Measurements from ENCODE around the gene DIP2C.
"Not testable (repeated sequence)": the region's sequence is repeated elsewhere in the genome, so short reads cannot be mapped to it uniquely, and the experiment has no call there.

Gene DIP2C

DNA sequence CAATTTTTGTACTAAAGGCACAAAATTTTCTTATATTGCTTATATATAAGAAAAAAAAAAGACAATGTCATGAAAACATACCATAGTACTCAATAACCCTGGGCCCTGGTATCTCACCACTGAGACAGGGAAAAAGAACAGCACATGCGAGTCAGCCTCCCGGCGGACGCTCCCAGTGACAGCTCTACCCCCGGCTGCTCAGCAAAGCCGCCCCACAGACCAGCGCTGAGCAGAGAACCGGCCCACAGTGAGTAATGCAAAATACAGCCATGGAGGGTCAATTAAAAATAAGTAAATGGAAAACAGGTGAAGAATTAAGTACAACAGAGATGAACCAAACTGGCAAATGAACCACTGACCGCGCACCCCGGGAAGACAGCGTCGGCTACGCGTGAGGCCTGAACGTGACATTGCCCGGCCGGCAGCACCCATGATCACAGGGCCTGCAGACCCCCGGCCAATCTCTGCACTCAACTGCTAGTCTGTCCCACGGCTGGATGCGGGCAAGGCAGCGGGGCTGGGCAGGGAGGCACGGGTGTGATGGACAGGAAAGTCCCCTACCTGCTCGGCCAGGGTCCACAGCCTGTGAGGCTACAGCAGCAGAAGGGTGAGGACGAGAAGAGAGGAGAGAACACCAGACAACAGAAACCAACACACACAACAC lies 378.4 kb downstream of the DIP2C start:
- no peak for DNase-seq

DNA sequence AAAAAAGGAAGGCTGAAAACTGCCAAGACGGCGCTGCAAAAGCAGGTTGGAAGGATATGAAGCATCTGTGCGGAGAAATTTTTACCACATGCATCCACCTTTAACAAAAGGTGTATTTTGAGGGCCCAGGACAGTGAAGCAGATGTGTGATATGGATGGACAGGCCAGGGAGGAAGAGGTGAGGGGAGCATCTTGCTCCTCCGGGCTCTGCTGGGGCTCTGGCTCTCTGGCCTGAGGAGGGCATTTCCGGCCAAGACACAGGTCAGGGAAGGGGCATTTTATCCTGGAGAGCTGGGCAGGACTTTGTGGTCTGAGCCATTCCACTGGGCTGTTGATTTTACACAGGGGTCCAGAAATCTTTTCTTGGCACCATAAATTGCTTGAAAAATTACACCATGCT lies 379.1 kb downstream of the DIP2C start:
- no peak for DNase-seq

DNA sequence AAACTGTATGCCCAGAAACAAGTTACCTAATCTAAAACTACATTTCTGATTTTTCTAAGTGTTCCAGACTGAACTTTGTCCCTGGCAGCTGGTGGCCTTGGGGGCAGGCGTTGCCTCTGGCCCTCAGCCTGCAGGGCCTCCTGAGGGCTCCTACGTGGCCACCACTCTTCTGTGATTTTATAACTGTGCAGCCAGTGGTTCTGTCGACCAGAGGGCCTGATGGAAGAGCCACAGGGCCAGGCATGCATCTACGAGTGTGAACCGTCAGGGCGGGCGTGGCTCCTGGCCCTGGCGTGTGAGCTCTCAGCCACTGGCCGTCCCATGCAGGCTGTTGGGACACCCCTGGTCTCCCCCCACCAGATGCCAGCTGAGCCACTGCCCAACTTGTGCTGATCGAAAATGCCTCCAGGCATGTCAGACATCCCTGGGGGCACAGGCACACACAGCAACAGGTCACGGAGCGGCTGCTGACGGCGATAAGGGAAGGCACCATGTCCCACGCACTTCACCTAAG lies 380.8 kb downstream of the DIP2C start:
- DNase-seq, result no peak

DNA sequence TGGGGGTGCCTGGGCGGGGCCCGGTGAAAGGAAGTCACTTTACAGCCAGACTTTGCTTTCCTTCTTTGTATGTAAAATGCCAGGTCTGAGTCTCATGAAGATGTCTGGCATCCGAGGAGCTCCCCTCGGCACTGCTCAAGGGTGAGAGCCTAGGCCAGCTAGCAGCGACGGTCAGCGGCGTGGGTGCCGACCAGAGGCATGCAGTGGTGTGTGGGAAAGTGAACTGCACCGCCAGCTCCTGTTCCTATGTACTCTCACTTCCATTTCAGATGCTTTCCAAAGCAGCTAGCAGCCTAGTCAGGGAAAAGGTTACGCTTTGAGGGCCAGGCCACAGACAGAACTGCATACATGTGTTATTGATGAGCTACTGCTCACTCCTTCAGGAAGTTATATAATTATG lies 381.4 kb downstream of the DIP2C start:
- DNase-seq, result no peak

DNA sequence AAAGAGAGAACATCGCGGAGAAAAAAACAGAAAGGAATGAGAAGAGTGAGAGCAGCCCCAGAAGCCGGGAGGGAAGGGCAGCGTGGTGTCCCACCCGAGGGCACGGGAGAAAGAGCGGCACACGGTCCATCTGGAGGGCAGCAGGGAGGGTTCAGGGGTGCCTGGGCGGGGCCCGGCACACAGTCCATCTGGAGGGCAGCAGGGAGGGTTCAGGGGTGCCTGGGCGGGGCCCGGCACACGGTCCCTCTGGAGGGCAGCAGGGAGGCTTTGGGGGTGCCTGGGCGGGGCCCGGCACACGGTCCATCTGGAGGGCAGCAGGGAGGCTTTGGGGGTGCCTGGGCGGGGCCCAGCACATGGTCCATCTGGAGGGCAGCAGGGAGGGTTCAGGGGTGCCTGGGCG lies 381.8 kb downstream of the DIP2C start:
- DNase-seq, result no peak

DNA sequence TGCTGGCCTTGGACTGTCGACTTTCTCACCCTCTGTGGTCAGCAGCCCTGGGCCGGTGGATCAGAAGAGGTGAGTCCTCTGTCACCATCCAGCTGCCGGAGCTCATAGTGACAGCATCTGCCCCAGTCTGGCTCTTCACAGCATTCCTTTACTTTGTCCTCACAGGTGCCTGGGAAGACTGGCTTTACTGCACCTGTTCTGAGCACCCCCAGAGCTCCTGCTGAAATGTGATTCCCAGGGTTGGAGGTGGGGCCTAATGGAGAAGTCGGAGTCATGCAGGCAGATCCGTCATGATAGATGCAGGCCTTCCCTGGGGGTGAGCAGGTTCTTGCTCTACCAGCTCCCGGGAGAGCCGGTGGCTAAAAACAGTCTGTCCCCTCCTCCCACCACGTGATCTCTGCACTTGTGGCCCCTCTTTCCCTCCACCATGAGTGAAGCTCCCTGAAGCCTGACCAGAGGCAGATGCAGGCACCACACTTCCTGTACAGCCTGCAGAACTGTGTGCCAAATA lies 382.7 kb downstream of the DIP2C start:
- no peak for DNase-seq

DNA sequence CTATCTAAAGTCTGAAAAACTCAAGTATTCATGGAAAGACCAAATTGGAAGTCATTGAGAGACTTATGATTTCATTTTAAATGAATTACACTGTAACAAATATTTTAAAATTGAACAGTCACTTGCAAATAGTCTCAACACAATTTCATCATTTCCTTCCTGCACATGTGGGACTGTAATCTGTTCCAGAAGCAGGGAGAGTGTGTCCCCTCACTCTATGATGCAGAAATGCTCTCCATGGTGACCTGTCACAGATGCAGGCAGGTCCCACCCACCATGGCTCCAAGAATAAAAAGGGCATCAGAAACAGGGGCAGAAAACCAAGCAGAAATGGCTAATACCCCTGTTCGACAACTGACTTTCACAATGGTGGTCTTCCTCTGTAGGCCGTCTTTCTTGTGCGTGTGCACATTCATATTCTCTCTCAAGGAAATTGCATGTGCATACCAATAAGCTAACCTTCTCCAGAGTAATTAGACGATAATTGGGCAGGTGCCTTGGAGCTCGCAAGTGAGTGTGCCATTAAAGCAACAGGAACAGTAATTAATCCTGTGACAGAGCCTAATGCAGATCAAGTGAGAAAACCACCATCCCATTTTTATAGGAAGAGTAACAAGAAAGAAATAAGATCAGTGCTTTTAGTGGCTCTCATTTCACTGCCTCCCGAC lies 383.3 kb downstream of the DIP2C start:
- DNase-seq, result no peak

DNA sequence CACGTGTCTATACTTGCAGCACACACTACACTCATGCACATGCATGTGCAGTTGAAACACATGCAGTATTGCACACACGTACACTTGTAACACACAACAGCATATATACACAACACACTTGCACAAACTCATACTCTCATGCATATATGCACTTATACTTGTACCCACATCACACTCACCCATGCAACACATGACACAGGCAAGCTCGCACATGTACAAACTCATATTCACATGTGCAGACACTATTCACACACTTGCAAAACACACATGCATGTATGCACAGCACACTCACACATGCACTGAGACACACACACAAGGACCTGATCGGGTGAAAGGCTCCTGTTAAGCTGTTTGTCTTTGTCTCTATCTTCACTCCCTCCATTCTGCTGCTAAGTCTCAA lies 384.4 kb downstream of the DIP2C start:
- no peak for DNase-seq

DNA sequence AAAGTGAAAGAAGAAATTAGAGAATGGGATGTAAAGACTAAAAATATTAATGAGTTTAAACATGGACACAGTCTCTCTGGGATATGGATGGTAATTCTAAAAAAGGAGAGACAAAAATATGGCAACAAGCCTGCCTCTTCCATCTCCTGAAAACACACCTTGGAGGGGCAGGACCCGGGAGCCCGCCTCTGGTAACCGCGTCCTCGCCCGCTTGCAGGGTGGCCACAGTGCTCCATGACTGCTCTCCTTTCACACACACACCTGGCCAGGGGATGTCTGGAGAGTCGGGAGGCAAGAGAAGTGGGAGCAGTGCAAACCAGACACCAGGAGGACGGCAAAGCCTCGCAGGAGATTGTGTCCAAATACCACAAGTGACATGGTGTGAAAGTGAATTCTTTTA lies 387.9 kb downstream of the DIP2C start:
- DNase-seq, result no peak

DNA sequence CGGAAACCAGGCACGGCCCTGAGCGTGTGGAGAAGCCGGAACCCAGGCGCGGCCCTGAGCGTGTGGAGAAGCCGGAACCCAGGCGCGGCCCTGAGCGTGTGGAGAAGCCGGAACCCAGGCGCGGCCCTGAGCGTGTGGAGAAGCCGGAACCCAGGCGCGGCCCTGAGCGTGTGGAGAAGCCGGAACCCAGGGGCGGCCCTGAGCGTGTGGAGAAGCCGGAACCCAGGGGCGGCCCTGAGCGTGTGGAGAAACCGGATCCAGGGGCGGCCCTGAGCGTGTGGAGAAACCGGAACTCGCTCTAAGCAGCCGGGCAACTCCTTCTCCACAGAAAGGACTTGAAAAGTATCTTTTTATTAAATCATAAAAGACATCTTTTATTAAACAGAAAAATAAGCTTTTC lies 388.9 kb downstream of the DIP2C start:
- not testable (repeated sequence) for DNase-seq

DNA sequence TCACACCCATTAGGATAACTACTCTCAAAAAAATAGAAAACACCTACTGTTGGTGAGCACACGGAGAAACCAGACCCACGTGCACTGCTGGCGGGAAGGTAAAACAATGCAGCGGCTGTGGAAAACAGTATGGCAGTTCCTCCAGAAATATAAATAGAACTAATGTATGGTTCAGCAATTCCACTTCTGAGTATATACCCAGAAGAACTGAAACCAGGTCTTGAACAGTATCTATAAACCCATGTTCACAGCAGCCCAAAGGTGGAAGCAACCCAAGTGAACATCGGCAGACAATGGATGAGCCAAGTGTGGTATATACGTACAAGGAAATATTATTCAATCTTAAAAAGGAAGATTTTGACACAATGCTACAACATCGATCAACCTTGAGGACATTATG lies 389.5 kb downstream of the DIP2C start:
- DNase-seq, result no peak

DNA sequence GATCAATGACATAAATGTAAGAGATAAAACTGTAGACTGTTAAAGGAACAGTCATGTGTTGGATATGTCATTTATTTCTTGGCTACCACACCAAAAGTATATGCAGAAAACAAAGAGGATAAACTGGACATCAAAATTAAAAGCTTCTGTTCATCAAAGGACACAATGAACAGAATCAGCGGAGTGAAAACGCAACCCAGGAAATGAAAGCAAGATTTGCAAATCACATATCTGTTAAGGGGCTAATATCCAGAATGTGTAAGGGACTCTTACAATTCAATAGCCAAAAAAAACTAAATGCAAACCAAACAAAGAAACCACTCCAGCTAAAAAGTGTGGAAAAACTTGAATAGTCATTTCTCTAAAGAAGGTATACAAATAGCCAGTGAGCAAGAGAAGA lies 390.0 kb downstream of the DIP2C start:
- no peak for DNase-seq

DNA sequence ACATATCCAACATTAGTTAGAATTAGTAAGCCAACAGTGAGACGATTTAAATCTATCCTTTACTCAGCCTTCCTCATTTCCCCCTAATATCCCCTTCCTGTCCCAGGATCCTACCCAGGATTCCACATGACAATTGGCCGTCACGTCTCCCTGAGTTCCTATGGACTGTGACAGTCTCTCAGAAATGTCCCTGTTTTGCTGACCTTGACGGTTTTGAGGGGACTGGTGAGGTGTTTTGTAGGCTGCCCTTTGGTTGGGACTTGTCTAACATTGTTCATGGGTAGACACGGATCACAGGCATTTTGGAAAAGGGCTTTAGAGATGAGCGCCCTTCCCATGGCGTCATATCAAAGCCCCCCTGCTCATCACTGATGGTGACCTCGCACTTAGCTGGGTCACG lies 391.4 kb downstream of the DIP2C start:
- no peak for DNase-seq

DNA sequence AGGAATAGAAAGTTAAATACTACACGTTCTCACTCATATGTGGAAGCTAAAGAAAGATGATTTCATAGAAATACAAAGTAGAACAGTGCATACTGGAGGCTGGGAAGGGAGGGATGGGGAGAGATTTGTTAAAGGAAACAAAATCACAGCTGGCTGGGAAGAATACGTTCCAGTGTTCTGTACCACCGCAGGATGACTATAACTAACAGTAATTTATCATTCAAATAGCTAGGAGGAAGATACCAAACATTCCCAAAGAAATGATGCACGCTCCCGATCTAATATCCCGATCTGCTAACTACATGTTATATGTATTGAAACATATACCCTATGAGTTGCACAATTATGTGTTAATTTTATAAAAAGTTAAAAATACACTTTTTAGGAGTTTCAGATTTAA lies 391.9 kb downstream of the DIP2C start:
- DNase-seq, result no peak

DNA sequence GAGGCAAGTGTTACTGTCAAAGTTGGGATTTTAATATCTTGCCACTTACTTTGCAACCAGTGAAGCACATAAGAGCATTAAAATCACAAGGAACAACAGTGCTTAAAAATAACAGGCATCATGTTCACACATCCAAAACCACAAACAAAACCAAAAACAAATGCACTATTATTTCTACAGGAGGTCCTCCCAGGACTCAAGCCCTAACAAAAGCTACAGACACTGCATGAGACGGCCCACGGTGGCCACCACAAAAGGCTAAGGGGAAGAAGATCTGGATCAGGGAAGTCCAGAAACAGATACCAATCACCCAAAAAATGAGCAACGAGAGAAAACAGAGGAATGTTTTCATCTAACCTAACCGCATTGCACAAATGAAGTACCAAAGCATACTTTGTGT lies 395.8 kb downstream of the DIP2C start:
- no peak for DNase-seq

DNA sequence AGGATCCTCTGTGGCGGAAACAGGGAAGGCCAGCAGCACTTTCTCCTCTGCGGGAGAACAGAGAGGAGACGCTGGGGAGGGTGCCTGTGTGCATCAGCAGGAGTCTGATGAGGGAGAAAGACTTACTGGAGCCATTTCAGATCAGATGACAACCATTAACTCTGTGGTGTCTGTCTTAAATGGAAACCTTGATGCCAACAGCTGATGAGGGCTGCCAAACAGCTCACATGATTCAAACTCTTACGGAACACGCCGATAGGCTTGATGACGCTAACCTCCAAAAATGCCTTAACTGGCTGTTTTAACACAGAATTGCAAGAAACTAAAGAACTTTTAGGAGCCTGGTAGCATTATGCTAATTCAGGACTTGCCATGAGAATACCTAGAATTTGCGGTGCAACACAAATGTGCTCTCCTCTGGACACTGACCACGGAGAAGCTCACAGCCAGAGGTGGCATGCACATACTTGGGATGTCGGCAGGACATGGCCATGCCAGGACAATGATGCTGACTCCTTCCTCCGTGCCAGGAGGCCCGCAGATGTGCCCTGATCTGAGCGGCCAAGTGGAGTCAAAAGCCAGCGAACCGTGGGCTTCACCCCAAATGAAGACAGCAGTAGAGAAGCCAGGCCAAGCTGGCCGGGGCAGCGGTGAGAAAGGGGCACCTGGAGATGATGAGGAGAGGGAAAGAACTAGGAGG lies 399.3 kb downstream of the DIP2C start:
- DNase-seq, result no peak

DNA sequence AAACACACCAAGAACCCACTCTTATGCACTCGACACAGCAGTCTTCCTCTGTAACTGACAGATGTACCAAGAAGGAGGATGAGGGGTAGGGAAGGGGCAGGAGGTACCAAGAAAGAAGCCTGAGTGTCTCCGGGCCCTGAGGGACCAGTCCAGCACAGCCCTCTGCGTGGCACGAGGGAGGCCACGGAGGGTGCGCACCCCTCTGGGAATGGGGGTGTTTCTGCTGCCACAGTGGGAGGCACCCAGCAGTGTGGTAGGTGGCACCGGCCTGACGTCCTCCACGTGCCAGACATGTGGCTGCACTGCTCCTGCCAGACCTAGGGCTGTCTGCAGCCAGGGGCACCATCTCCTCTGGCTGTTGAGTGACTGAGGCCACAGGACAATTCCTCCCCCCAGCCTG lies 399.9 kb downstream of the DIP2C start:
- DNase-seq, result no peak

DNA sequence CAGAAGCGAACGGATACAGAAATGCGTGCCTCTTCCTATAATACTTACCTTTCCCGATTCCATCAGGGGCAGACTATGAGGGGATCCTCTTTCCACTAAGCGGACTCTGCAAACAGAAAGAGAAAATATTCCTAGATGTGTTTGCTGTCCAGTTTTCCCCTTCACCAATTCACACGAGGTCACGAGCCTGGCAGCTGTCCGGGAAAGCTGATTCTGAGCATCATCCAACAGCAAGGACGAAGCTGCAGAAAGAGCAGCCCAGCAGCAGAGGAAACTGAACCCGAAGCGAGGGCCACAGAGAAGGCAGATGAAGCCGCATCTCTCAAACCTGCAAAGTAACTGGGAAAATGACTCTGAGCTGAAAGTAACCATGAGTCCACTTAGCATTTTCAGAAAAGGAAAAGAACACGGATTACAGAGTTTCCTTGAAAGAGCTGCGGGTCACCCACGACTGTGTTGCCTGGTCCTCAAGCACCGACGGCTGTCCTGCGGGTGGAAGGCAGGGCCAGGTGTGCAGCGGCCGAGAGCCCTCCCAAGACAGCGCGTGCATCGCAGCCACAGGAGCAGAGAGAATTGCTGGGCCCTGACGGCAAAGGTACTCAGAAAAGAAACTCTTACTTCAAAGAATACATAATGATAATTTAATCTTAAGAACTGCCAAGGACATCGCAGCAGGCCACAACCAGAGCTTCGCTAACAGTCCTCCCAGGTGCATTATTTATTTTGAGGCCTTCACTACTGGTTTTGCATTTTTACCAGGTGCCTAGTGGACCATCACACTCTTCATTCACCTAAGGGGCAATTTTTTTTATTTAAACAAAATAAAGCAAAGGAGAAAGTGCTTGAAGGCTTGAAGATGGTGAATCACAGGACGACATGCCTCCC lies 400.9 kb downstream of the DIP2C start:
- DNase-seq, result no peak

DNA sequence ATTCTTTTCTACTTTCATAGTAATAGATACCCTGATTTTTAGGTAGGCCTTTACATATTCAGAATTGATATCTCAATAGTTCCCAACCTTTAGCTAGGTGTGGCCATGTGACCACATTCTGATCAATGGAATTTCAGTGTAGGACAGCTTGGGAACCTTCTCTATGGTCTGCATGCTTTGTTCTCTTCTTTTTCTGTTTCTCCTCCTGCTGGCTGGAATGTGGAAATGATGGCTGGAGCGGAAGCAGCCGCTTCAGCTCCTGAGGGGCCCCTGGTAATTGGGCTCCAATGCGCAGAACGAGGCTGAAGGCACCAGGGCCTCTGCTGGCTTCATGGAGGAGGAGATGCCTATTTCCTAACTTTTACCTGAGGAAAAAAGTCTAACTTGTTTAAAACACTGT lies 401.7 kb downstream of the DIP2C start:
- no peak for DNase-seq

DNA sequence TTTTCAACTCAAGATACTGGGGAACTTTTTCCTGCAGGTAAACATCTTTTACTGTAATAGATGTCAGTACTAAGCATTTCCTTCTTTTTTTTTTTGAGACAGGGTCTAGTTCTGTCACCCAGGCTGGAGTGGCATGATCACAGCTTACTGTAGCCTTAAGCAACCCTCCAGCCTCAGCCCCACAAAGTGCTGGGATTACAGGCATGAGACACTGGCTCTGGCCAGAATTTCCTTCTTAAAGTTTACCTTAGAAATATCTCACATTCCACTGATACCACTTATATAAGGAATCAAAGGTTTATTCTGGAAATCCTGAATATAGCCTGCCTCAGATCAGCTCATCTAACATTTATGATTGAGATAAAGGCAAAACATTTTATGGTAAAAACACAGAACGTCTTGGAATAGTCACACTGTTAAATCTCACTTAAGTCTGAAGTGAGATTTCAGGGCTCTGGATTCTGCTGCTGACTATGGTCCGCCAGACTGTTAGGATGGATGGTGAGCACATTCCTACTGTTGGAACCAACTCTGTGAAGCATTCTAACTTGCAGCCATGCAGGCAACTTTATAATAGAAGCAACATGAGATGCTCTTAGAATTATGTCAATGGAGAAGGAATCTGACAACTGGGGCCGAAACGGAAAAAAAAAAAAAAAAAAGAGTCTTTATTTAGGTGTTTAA lies 402.3 kb downstream of the DIP2C start:
- no peak for DNase-seq

DNA sequence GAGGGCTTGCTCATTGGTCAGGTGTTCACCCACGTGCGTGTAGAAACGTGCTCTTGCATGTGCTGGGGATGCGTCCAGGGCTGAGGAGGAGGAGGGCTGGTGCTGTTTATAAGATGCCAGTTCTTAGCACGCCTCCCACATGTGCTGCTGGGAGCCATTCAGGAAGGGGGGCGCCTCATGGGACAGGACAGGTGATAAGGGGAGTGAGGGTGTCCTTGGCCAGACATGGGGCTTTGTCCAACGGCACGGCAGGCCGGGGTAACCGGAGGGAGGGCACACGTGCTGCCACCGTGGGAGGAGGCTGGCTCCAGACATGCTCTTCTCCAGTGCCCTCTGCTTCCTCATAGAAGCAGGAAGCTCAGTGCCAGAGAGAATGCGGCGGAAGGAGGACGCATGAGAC lies 404.3 kb downstream of the DIP2C start:
- DNase-seq, result no peak

DNA sequence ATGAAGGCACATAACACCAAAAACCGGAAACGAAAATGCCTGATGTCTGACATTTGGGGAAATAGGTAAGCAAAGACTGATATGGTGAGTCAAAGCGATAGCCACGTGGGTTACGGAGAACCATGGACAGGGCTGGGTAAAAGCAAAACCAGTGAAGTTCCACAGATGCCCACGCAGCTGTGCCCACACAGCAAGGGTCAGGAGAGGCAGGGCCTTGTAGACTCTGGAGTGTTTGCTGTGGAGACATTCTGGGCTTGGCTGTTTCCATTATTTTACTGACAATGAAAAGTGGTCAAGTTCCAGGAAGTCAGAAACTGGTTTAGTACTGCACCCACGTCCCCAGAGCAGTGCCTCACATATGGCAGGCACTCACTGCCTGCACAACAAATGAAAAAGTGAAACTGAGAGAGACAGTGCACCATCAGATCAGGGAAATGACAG lies 405.5 kb downstream of the DIP2C start:
- DNase-seq, result no peak

Measured in NCI-H446 treated with DMSO at 0.1 percent for 48 hours (cell line).